Measurements from ENCODE around the gene C6orf120. TPM values are rescaled to one million over a fixed set of nuclear protein-coding genes. Genes with fewer than 3 reads are reported as not detected.

C6orf120 gene
- total RNA-seq, 1 donor = 57.1 TPM

DNA sequence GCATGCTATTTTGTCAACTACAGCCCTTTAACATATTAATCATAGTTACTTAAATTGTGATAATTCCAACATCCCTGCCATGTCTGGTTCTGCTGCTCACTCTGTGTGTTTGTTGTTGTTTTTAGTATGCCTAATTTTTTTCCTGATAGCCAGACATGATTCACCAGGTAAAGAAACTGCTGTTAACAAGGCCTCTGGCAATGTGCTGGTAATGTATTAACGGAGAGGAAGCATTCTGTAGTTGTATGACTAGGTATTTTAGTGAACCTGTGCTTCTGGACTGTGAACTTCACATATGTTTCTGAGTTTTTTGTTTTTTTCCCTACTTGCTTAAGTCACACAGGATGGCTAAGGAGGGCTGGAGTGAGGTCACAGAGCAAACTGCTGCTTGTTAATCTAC lies 44.6 kb downstream of the C6orf120 start:
- TF ChIP-seq, protein P1, sequence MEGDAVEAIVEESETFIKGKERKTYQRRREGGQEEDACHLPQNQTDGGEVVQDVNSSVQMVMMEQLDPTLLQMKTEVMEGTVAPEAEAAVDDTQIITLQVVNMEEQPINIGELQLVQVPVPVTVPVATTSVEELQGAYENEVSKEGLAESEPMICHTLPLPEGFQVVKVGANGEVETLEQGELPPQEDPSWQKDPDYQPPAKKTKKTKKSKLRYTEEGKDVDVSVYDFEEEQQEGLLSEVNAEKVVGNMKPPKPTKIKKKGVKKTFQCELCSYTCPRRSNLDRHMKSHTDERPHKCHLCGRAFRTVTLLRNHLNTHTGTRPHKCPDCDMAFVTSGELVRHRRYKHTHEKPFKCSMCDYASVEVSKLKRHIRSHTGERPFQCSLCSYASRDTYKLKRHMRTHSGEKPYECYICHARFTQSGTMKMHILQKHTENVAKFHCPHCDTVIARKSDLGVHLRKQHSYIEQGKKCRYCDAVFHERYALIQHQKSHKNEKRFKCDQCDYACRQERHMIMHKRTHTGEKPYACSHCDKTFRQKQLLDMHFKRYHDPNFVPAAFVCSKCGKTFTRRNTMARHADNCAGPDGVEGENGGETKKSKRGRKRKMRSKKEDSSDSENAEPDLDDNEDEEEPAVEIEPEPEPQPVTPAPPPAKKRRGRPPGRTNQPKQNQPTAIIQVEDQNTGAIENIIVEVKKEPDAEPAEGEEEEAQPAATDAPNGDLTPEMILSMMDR (IDR thresholded peaks at IDR 0.05; ENCODE audit: insufficient read depth, low read length) = no peak
- DNase-seq (ENCODE audit: low read depth) = no peak
- H3K4me3 ChIP-seq (ENCODE audit: low read depth, low read length) = no peak overlapping the region

DNA sequence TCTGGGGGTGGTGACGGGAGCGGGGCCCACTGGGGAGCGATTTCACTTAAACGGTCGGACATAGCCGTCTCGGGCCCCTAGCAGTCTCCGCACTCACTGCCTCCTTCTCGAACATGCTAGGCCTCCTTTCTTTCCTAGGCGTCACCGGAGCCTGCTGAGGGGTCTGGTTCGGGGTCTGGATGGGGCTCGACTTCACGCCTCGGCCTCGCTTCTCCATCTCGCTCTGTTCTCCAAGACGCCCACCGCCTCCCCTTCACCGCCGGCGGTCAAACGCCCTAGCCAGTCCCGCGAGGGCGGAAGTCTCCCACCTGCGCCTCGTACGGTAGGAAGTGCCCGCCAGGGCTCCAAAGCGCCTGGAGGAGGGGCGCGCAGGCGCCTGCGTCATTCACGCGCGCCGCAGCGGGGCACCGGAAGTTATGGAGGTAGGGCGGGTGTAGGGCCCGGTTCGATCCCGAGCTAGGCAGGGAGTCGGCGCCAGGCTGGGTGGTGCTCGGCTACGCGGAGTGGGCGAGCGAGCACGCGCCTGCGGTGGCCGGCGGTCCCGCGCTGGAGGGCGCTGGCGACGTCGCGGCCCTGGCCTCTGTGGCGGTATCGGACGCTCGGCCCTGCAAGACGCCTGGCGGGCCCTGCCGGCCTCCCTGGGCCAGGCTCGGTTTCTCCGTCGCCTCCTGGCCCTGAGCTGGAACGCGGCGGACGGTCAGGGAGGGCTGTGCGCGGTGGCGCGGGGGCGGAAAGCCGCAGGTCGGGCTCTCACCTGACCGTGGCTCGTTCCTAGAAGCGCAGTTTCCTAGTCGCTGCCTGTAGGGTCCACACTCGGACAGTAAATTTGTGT lies 49.5 kb downstream of the C6orf120 start, which contains the start of the genes DYNLT2 and ERMARD:
TSS of gene DYNLT2 (minus strand) at position 331 of the 832 bp plus-strand sequence. CDS start at position 217, 114 bp downstream.
TSS of gene ERMARD (plus strand) at position 381 of the 832 bp plus-strand sequence. CDS start at position 417, 36 bp downstream.
- TF ChIP-seq, protein P1 (IDR thresholded peaks at IDR 0.05; ENCODE audit: insufficient read depth, low read length) = peak; percentile 40
- peak within 1 kb of the TSS; percentile 90 for H3K4me3 ChIP-seq (ENCODE audit: low read depth, low read length)

GRCh38 chr6:169752074-169752623 lies 50.2 kb downstream of the C6orf120 start:
- H3K4me3 ChIP-seq (ENCODE audit: low read depth, low read length) = peak overlapping the region; percentile 90
- no peak for DNase-seq (ENCODE audit: low read depth)
- TF ChIP-seq, protein P1 (IDR thresholded peaks at IDR 0.05; ENCODE audit: insufficient read depth, low read length) = no peak

More for the DNA sequence above, 49.5 kb downstream of the C6orf120 start, which contains the start of the genes DYNLT2 and ERMARD:
- peak; percentile 91 for DNase-seq (ENCODE audit: low read depth)

Other genes with a start within 250 kb of the C6orf120 start
- 19.9 and 36.8 TPM in 2 replicates for gene WDR27, start 97 bp upstream of the C6orf120 start, total RNA-seq (ENCODE audit: low replicate concordance)
- gene PHF10, start 22.4 kb downstream of the C6orf120 start, total RNA-seq (ENCODE audit: low replicate concordance) = 10.5 and 18.9 TPM in 2 replicates
- gene DYNLT2, start 49.4 kb downstream of the C6orf120 start, total RNA-seq (ENCODE audit: low replicate concordance) = 1.7 and 2.0 TPM in 2 replicates
- gene ERMARD, start 49.5 kb downstream of the C6orf120 start, total RNA-seq (ENCODE audit: low replicate concordance) = 15.0 and 18.3 TPM in 2 replicates